ENCODE measurements around the gene TINCR. TPM values are rescaled to one million over a fixed set of nuclear protein-coding genes. Genes with fewer than 3 reads are reported as not detected.
"Not testable (repeated sequence)": the region's sequence is repeated elsewhere in the genome, so short reads cannot be mapped to it uniquely, and the experiment has no call there.

The TINCR gene
- polyA plus RNA-seq (ENCODE audit: insufficient read length), result 0.86 TPM

DNA sequence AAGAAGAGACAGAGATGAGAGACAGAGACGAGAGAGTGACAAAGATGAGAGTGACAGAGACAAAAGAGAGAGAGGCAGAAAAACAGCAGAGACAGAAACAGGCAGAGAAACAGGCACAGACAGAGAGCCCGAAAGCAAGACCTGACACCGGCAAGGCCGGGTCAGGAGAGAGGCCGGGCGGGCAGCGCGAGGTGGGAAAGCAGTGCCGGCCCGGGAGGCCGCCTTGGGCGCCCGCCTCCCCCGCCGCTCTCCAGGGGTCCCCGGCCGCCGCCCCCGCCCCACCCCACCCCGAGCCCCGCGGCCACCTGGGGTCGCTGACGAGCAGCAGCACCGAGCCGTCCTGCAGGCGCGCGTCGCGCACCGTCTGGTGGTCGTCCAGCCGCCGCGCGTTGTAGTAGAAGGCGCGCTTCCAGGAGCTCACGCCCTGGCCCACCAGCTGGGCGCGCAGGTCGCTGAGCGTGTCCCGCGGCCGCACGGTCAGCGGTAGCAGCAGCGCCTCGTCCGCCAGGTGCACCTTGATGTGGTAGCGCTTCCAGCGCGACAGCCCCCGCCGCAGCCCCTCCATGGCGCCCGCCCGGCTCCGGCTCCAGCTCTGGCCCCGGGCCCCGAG, at the start of gene TINCR:
TINCR (minus strand) TSS at position 594 of the 610 bp plus-strand sequence.
- DNase-seq, result no peak

DNA sequence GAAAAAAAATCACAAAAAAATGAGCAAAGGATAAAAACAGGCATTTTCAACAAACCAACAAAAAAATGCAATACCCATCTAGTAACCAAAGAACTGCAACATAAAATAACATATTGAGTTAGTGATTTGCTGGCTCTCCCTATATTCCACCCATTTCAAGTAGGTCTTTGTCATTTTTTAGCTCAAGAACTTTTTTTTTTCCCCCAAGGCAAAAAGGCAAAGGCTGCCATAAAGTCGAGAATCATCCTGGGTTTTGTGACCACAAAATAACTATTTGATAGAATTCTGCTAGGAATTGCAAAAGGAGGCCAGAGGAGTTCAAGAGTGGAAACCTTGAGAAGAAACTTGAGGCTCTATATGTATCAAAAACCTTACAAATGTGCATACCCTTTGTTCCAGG, 49.3 kb upstream of the TINCR start:
- DNase-seq, result no peak

- DNase-seq, result no peak
These were observed 48.1 kb upstream of the TINCR start for GRCh38 chr19:5615756-5616327.

GRCh38 chr19:5612891-5613865, 45.4 kb upstream of the TINCR start:
- no peak for DNase-seq

- no peak for DNase-seq
These were observed 42.2 kb upstream of the TINCR start for GRCh38 chr19:5609881-5610448.

- DNase-seq, result not testable (repeated sequence)
These were observed 41.0 kb upstream of the TINCR start for GRCh38 chr19:5608766-5609165.

DNA sequence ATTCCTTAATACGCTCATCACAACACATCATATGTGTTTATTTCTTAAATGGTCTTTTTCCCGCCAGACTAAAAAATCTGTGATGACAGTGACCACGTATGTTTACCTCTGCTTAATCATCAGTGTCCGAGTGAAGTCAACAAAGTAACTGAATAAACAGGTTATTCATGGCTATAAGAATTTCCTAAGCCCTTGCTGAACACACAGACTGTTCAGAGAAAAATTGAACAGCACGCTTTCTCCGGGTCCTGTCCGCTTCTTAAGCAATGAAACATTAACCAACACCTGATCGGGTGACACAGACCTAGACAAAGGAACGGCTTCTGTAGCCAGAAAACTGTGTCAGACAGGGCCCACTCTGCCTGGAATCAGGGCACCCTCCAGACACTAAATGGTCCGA, 40.5 kb upstream of the TINCR start:
- DNase-seq, result no peak

DNA sequence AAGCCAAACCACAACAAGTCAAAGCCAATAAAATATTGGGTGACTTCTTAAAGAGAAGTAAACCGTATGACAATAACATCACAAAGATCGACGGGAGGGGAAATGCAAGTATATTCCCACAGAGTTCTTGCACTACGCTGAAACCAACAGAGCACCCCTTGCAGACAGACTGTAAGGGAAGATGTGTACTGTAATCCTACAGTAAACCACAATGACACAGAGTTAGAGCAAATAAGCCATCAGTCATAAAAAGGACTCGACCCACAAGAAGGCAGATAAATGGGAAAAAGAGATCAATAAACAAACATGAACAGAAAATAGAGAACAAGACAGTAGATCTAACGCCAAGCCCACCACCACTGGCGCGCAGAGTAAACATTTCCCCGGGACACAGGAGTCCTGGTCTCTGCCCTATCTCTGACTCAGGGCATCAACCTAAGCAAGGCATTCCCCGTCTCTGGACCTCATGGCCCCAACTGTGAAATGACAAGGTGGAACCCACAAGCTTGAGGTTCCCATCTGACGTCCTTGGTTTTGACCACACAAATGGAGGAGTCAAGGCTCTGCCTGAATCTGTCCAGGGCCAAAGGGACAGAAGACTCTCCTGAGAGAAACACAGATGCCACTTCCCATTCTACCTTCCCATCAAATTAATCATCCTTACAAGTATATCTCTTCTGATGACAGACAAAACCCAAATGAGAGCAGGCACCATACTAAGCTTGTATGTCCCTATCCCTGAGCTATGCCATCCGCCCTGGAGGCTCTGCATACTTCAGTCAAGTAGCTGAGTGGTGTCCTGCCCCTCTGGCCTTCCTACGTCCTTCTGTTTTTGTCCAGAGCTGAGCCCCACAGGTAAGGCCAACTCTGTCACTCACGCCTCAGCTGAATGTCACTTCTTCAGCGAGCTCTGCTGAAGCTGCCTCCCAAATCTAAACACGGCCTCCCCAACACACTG, 39.8 kb upstream of the TINCR start:
- no peak for DNase-seq

- no peak for DNase-seq
These were observed 37.6 kb upstream of the TINCR start for GRCh38 chr19:5605362-5605761.

GRCh38 chr19:5603626-5604025, 35.9 kb upstream of the TINCR start:
- DNase-seq, result no peak

DNA sequence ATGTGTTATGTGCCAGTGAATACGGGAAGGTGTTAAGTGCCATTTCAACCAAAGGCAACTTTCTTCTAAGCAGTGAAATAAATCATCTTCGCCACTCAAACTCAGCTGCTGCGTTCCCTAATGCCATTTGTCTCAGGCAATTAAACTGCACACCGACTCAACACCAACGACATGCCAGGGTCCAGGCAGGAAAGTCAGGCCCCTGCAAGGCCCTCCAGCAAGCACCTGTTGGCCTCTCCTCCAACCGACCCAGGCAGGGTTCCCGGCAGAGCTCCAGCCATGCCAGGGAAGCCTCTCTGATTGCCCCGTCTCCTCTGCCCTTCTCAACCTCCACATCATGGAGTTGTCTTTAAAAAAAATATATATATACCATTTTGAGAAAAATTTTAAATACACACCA, 33.0 kb upstream of the TINCR start:
- DNase-seq, result no peak

GRCh38 chr19:5595745-5596144, 28.0 kb upstream of the TINCR start:
- DNase-seq, result no peak

GRCh38 chr19:5595129-5595528, 27.4 kb upstream of the TINCR start:
- DNase-seq, result no peak

DNA sequence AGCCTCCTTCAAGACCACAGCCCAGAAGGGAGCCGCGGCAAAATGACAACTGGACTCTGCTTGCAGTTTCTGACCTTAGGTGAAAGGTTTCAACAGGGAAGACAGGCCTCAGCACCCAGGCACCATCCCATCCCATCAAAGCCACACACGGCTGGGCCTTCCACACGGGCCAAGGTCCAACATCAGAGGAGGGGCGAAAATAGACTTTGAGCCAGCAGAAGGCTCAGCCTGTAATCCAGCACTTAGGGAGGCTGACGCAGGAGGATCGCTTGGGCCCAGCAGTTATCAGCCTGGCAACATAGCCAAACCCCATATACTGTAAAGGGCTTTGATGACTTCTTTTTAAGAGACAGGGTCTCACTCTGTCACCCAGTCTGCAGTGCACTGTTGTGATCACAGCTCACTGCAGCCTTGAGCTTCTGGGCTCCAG, 26.8 kb upstream of the TINCR start:
- DNase-seq, result no peak

DNA sequence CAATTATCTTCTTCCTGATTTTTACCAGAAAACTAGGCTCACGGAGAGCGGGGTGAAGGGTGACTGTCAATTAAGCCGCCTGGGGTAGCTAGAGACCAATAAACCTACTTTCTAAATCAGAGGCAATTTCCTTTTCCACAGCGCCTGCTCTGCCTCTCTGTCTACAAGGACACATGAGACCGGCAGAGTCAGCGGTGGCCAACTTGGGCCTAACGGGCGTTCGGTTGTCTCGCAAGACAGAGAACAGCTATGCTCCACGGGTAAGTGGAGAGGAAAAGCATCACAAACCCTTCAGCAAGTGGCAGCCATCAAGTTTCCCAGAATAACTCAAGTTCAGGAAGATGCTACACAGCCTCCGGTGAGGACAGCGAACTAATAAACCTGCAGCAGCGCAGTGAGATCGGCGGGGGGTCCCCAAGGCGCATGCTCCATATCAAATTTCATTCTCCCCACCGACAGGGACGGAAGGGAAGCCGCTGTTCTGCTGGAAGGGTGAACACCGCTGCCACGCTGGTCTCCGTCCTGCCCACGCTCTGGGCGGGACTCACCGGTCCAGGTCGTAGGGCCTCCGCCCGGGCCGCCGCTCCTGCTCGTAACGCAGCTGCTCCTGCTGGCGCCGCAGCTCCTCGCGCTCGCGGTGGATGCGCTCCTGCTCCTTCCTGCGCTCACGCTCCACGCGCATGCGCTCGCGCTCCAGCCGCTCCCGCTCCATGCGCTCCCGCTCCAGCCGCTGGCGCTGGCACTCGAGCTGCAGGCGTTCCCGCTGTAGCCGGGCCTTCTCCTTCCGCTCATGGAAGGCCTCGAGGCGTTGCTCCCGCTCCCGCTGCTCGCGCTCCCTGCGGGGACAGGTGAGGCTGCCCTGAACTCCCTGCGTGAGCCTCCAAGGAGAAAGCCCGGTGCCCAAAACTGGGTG, 25.8 kb upstream of the TINCR start:
- no peak for DNase-seq

- no peak for DNase-seq
These were observed 25.0 kb upstream of the TINCR start for GRCh38 chr19:5592531-5593342.

- DNase-seq, result no peak
These were observed 23.7 kb upstream of the TINCR start for GRCh38 chr19:5591476-5591875.

- no peak for DNase-seq
These were observed 23.1 kb upstream of the TINCR start for GRCh38 chr19:5590865-5591154.

DNA sequence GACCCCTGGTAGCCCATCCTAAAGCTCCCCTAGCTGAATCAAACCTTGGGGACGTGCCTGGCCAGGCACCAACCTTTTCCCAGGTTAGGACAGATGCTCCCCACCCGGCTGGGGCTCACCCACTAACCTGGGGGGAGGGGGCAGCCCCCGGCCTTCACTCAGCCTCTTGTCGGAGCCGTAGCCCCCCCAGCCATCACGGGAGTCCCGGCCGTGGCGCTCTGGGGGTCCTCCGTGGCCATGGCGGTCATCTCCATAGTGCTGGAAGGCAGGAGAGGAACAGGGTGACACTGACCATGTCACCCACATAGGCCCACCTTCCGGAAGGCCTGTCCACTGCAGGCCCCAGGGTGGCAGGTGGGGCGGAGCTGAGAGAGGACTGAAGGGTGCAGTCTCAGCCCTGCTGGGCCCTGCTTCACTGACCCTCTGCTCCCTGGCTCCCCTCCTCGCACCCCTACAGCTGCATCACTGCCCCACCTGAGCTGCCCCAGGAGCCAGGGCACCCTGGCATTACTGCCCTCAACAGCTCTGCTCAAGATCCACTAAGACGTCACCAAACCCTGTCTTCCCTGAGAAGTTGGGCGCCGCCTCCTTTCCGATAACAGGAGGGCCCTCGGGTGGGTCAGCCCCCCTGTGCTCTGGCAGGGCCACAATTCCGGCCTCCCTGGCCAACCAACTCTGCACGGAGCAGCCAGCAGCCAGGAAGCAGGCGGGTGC, 22.6 kb upstream of the TINCR start:
- DNase-seq, result no peak

All from hindlimb muscle (tissue), 1 donor.